ENCODE measurements around the gene PRKG1.

The PRKG1 gene

GRCh38 chr10:51861051-51861450, 786.8 kb downstream of the PRKG1 start:
- no peak for DNase-seq

GRCh38 chr10:51861731-51862130, 787.4 kb downstream of the PRKG1 start:
- no peak for DNase-seq

GRCh38 chr10:51862149-51862548, 787.9 kb downstream of the PRKG1 start:
- DNase-seq: no peak

- peak in 1 of 2 donors; percentile 1 for DNase-seq
Observed at GRCh38 chr10:51867956-51868355, 793.7 kb downstream of the PRKG1 start.

GRCh38 chr10:51874131-51874530, 799.8 kb downstream of the PRKG1 start:
- no peak for DNase-seq

- no peak for DNase-seq
Observed at GRCh38 chr10:51875610-51876009, 801.3 kb downstream of the PRKG1 start.

- DNase-seq: no peak
Observed at GRCh38 chr10:51876503-51876902, 802.2 kb downstream of the PRKG1 start.

GRCh38 chr10:51876979-51877378, 802.7 kb downstream of the PRKG1 start:
- DNase-seq: no peak

- DNase-seq: no peak
Observed at GRCh38 chr10:51877636-51878035, 803.3 kb downstream of the PRKG1 start.

- no peak for DNase-seq
Observed at GRCh38 chr10:51878695-51879094, 804.4 kb downstream of the PRKG1 start.

- DNase-seq: peak; percentile 1 to 28
Observed at GRCh38 chr10:51879238-51879637, 805.0 kb downstream of the PRKG1 start.

GRCh38 chr10:51881213-51881612, 806.9 kb downstream of the PRKG1 start:
- no peak for DNase-seq

GRCh38 chr10:51886438-51887068, 812.3 kb downstream of the PRKG1 start:
- no peak for DNase-seq

GRCh38 chr10:51888263-51888662, 814.0 kb downstream of the PRKG1 start:
- no peak for DNase-seq

GRCh38 chr10:51892313-51892712, 818.0 kb downstream of the PRKG1 start:
- no peak for DNase-seq

- no peak for DNase-seq
Observed at GRCh38 chr10:51892965-51893658, 818.8 kb downstream of the PRKG1 start.

- DNase-seq: no peak
Observed at GRCh38 chr10:51894771-51895578, 820.7 kb downstream of the PRKG1 start.

GRCh38 chr10:51896849-51897248, 822.6 kb downstream of the PRKG1 start:
- no peak for DNase-seq

GRCh38 chr10:51897560-51897959, 823.3 kb downstream of the PRKG1 start:
- no peak for DNase-seq

GRCh38 chr10:51900180-51900579, 825.9 kb downstream of the PRKG1 start:
- DNase-seq: no peak

- DNase-seq: no peak
Observed at GRCh38 chr10:51903675-51904074, 829.4 kb downstream of the PRKG1 start.

- DNase-seq: no peak
Observed at GRCh38 chr10:51905032-51905431, 830.7 kb downstream of the PRKG1 start.

GRCh38 chr10:51907361-51907760, 833.1 kb downstream of the PRKG1 start:
- no peak for DNase-seq

- DNase-seq: no peak
Observed at GRCh38 chr10:51910189-51910588, 835.9 kb downstream of the PRKG1 start.

All from inflammatory macrophage treated with lipopolysaccharide for 1 hour (primary cell).